ENCODE data around the gene CRYGD. TPM values are rescaled to one million over a fixed set of nuclear protein-coding genes. Genes with fewer than 3 reads are reported as not detected.

The CRYGD gene
- total and polyA plus RNA-seq, 2 of the 4 experiments (the other 2 are of a cell fraction) = not detected

DNA sequence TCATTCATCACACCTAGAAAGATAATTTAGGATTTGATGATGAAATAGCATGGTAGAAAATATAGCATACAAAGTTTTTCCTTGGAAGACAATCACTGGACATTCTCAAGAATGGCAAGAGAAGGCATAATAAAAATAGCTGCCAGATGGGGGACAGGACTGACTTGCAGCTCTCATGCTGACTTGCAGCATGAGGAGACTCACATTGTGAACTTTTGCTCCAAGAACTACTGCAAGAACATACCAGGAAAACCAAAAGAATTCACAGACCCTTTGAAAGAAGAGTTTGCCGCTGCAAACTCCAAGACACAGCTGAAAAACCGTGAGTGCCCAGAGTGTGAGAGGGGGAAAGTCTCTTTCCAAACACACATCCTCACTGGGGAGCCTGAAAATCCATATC, 47.0 kb downstream of the CRYGD start:
- no CpG with 5 or more reads among the region's 2 CpGs for whole genome bisulfite sequencing, 2 experiments (ENCODE audit: extremely low coverage in 2 of 2, insufficient read length in 1 of 2)
- Histone ChIP-seq H4K20me1 (ENCODE audit: insufficient read depth, low read length) (no peaks in the 10 kb centered on the region), H2BK120ac (ENCODE audit: low read depth, low read length) (no peak overlapping the region), H3K18ac (ENCODE audit: low read depth, low read length) (no peak overlapping the region), H3K23ac (ENCODE audit: low read depth, low read length) (no peak overlapping the region), H2AK5ac (ENCODE audit: low read depth, low read length) (no peak overlapping the region), H2AFZ (replicated peaks; ENCODE audit: low read length, poor library complexity) (no peak overlapping the region), H2AK9ac (replicated peaks; ENCODE audit: low read depth, low read length, poor library complexity) (no peak overlapping the region), H3K9ac (ENCODE audit: low read depth, low read length) (no peak overlapping the region), H3K56ac (ENCODE audit: extremely low read depth, insufficient read depth, low read length) (no peak overlapping the region), H3K9me1 (ENCODE audit: insufficient read depth, low read length) (no peaks in the 10 kb centered on the region), H3K4me1 (ENCODE audit: control insufficient read depth, insufficient read depth, low read length) (no peaks in the 10 kb centered on the region), H3K79me1 (ENCODE audit: low read depth in 1 of 2, low read length in 2 of 2) (no peaks in the 10 kb centered on the region), H3K36me3 (ENCODE audit: control insufficient read depth, insufficient read depth, low read length) (no peaks in the 10 kb centered on the region), H3K9me3 (ENCODE audit: control insufficient read depth, insufficient read depth, low read length) (no peaks in the 10 kb centered on the region), H4K8ac (ENCODE audit: low read depth in 2 of 2, low read length in 2 of 2) (no peak overlapping the region), H3K27ac (ENCODE audit: insufficient read depth, low read length) (no peak overlapping the region), H3K27me3 (ENCODE audit: control insufficient read depth, insufficient read depth, low read length) (peaks cover 9% of the 10 kb centered on the region), H3K4me3 (ENCODE audit: insufficient read depth, low read depth, low read length) (no peak overlapping the region), H4K91ac (ENCODE audit: insufficient read depth, low read depth, low read length) (no peak overlapping the region), H3K14ac (replicated peaks; ENCODE audit: low read depth, low read length) (no peak overlapping the region), H2BK15ac (ENCODE audit: low read depth, low read length) (no peak overlapping the region), H4K5ac (ENCODE audit: low read depth, low read length) (no peak overlapping the region), H2BK20ac (ENCODE audit: low read depth, low read length) (no peak overlapping the region), H3K4ac (ENCODE audit: low read depth, low read length) (no peak overlapping the region), H2BK5ac (ENCODE audit: low read depth, low read length, poor library complexity, severe bottlenecking) (no peak overlapping the region), H3K4me2 (ENCODE audit: low read depth, low read length) (no peak overlapping the region)
- BruUV-seq (replicated peaks) = no TSS peak
- ATAC-seq (ENCODE audit: low read depth) (no peak; the same call in 1 of the 2 replicates), DNase-seq (peak; percentile 5)
- intact Hi-C loops (cut with micrococcal nuclease) = loop anchor here (10.0 kb wide), 2 partner anchors 592 to 1092 kb away; no protein-coding TSS in a partner anchor
- CTCF ChIA-PET = no interaction called here
- no peak for TF ChIP-seq MAZ (IDR thresholded peaks at IDR 0.05; ENCODE audit: borderline replicate concordance, low read depth, low read length)
- TF ChIP-seq MXI1 (IDR thresholded peaks at IDR 0.05; ENCODE audit: borderline replicate concordance, low read depth, low read length) = no peak
- no peak for TF ChIP-seq RFX5 (IDR thresholded peaks at IDR 0.05; ENCODE audit: low read depth, low read length)
- TF ChIP-seq, protein P1, sequence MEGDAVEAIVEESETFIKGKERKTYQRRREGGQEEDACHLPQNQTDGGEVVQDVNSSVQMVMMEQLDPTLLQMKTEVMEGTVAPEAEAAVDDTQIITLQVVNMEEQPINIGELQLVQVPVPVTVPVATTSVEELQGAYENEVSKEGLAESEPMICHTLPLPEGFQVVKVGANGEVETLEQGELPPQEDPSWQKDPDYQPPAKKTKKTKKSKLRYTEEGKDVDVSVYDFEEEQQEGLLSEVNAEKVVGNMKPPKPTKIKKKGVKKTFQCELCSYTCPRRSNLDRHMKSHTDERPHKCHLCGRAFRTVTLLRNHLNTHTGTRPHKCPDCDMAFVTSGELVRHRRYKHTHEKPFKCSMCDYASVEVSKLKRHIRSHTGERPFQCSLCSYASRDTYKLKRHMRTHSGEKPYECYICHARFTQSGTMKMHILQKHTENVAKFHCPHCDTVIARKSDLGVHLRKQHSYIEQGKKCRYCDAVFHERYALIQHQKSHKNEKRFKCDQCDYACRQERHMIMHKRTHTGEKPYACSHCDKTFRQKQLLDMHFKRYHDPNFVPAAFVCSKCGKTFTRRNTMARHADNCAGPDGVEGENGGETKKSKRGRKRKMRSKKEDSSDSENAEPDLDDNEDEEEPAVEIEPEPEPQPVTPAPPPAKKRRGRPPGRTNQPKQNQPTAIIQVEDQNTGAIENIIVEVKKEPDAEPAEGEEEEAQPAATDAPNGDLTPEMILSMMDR (conservative IDR thresholded peaks at IDR 0.05; ENCODE audit: low read depth, low read length) = no peak
- dilution Hi-C loops (cut with HindIII; ENCODE audit: low sequenced_read_pairs, unreplicated experiment) = no loop called here
- in situ Hi-C loops (cut with MboI; ENCODE audit: low sequenced_read_pairs) = no loop called here
- POLR2A ChIA-PET (ENCODE audit: unreplicated experiment) = no interaction called here

All from IMR-90 (cell line).